NCI-H226 (cell line): Measurements from ENCODE around the gene NAV1.
"Not testable (repeated sequence)": the region's sequence is repeated elsewhere in the genome, so short reads cannot be mapped to it uniquely, and the experiment has no call there.

ENCODE experiments used
- DNase-seq: peaks from one replicate; pipeline ENCODE4 v3.0.0-alpha.2; 2015

Gene NAV1

GRCh38 chr1:201566933-201567801, 28.2 kb downstream of the NAV1 start:
- DNase-seq: no peak

- no peak for DNase-seq
Measured at GRCh38 chr1:201568265-201568664, 29.3 kb downstream of the NAV1 start.

- DNase-seq: no peak
Measured at GRCh38 chr1:201568859-201569294, 29.9 kb downstream of the NAV1 start.

GRCh38 chr1:201570181-201570885, 31.4 kb downstream of the NAV1 start:
- DNase-seq: no peak

- no peak for DNase-seq
Measured at GRCh38 chr1:201570886-201571624, 32.1 kb downstream of the NAV1 start.

GRCh38 chr1:201573030-201573429, 34.1 kb downstream of the NAV1 start:
- DNase-seq: no peak

- DNase-seq: no peak
Measured at GRCh38 chr1:201573923-201574322, 35.0 kb downstream of the NAV1 start.

- DNase-seq: no peak
Measured at GRCh38 chr1:201575912-201576311, 37.0 kb downstream of the NAV1 start.

GRCh38 chr1:201576914-201577313, 38.0 kb downstream of the NAV1 start:
- no peak for DNase-seq

- DNase-seq: no peak
Measured at GRCh38 chr1:201578008-201578888, 39.3 kb downstream of the NAV1 start.

- not testable (repeated sequence) for DNase-seq
Measured at GRCh38 chr1:201581371-201581770, 42.4 kb downstream of the NAV1 start.

GRCh38 chr1:201582705-201583442, 43.9 kb downstream of the NAV1 start:
- DNase-seq: peak; percentile 25

GRCh38 chr1:201583663-201584062, 44.7 kb downstream of the NAV1 start:
- no peak for DNase-seq

GRCh38 chr1:201584471-201585092, 45.7 kb downstream of the NAV1 start:
- no peak for DNase-seq

GRCh38 chr1:201585093-201585483, 46.2 kb downstream of the NAV1 start:
- no peak for DNase-seq

- no peak for DNase-seq
Measured at GRCh38 chr1:201585901-201586300, 47.0 kb downstream of the NAV1 start.

GRCh38 chr1:201586806-201587205, 47.9 kb downstream of the NAV1 start:
- no peak for DNase-seq

- DNase-seq: no peak
Measured at GRCh38 chr1:201587729-201588128, 48.8 kb downstream of the NAV1 start.
